ENCODE data around the gene CCL15. TPM values are rescaled to one million over a fixed set of nuclear protein-coding genes. Genes with fewer than 3 reads are reported as not detected.

CCL15 gene
- total and polyA plus RNA-seq, 8 donors = 0.15 to 1.3 (median 0.33) TPM; not detected in 2

DNA sequence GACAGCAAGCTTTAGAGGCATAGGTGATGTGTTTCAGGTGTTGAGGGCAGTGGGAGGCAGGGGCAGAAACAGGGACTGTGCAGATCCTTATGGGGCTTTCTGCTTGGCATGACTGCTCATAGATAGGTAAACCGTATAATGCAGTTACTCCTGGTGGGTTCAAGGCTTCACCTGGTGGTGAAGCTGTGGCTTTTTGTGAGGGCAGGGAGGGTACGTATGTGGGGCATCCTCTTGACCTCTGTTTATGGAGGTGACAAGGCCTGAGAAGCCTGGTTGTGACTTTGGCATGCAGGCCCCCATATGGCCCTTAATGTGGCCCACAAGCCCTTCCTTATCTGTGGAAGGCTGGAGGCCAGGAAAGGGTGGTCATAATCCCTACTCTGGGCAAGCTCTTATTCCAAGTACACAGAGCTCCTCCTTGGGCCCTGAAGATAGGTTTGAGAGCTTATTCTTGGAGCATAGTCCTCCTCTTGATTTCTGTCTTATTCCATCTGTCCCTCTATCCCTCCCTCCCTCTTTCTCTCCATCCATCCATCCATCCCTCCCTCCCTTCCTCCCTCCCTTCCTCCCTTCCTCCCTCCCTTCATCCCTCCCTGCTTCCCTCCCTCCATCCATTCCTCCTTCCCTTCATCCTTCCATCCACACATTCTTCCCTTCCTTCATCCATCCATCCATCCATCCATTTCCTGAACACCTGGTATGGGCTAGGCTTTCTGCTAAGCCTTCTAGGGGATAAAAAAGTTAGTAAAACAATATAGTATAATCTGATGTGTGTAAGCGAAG lies 18.8 kb downstream of the CCL15 start:
- DNase-seq (no peak), ATAC-seq (no peak)
- Histone ChIP-seq H3K27me3 (no peaks in the 10 kb centered on the region), H3K27ac (no peak overlapping the region), H3K9me3 (no peaks in the 10 kb centered on the region), H3K4me1 (no peaks in the 10 kb centered on the region), H3K36me3 (no peaks in the 10 kb centered on the region), H3K4me3 (no peak overlapping the region)
- intact Hi-C loops (cut with DNase I) = no loop called here
- TF ChIP-seq, protein P1, sequence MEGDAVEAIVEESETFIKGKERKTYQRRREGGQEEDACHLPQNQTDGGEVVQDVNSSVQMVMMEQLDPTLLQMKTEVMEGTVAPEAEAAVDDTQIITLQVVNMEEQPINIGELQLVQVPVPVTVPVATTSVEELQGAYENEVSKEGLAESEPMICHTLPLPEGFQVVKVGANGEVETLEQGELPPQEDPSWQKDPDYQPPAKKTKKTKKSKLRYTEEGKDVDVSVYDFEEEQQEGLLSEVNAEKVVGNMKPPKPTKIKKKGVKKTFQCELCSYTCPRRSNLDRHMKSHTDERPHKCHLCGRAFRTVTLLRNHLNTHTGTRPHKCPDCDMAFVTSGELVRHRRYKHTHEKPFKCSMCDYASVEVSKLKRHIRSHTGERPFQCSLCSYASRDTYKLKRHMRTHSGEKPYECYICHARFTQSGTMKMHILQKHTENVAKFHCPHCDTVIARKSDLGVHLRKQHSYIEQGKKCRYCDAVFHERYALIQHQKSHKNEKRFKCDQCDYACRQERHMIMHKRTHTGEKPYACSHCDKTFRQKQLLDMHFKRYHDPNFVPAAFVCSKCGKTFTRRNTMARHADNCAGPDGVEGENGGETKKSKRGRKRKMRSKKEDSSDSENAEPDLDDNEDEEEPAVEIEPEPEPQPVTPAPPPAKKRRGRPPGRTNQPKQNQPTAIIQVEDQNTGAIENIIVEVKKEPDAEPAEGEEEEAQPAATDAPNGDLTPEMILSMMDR (IDR thresholded peaks at IDR 0.05) = no peak

DNA sequence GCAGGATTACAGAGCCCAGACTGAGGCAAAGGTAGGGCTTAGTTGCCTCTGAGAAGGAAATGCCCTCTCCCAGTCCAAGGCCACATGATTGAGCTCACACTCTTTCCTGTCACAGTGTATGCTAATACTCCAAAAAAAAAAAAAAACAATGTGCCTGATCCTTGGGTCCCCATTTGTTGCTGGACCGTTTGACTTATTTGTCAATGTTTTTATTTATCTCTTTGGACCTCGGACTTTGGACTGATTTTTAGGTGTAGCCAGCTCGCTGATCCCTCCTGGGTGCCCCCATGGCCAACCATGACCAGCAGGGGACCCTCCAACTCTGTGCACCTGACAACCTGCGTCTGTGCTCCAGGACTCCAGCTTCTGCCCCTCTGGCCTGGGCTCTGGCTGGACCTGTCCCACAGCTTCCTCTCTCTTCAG lies 19.4 kb downstream of the CCL15 start:
- intact Hi-C loops (cut with DNase I) = no loop called here
- Histone ChIP-seq H3K27ac (no peak overlapping the region), H3K36me3 (no peaks in the 10 kb centered on the region), H3K4me1 (no peaks in the 10 kb centered on the region), H3K9me3 (no peaks in the 10 kb centered on the region), H3K27me3 (no peaks in the 10 kb centered on the region), H3K4me3 (no peak overlapping the region)
- no peak for DNase-seq
- TF ChIP-seq, protein P1 (IDR thresholded peaks at IDR 0.05) = no peak
- no peak for ATAC-seq

DNA sequence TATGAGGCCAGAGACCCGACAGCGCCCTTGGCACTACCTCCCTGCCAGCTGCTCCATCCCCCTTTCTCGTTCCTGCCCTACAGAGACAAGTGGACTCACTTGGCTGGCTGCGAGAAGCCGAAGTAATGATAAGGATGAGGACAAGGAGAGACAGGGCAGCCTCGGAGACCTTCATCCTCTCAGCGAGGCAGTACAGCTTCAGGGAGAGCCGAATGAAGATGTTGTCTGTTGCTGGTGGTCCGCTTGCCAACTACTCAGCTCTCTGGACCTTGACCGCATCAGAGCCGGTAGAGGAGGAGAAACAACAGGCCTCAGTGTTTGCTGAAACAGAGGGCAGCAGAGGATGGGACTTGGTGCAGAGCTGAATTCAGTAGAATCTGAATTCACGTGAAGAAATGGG lies 20.1 kb downstream of the CCL15 start, which contains the start of gene CCL16:
Gene CCL16, minus strand, starts transcription at position 252 of the 400 bp plus-strand sequence. Its CDS starts 77 bp downstream, at position 175.
- Histone ChIP-seq H3K4me3 (no peak within 1 kb of the TSS), H3K4me1 (no peaks in the 10 kb centered on the region), H3K27me3 (no peaks in the 10 kb centered on the region), H3K9me3 (no peaks in the 10 kb centered on the region), H3K36me3 (no peaks in the 10 kb centered on the region), H3K27ac (no peak within 1 kb of the TSS)
- DNase-seq (no peak), ATAC-seq (no peak)
- intact Hi-C loops (cut with DNase I) = no loop called here
- TF ChIP-seq, protein P1 (IDR thresholded peaks at IDR 0.05) = no peak

DNA sequence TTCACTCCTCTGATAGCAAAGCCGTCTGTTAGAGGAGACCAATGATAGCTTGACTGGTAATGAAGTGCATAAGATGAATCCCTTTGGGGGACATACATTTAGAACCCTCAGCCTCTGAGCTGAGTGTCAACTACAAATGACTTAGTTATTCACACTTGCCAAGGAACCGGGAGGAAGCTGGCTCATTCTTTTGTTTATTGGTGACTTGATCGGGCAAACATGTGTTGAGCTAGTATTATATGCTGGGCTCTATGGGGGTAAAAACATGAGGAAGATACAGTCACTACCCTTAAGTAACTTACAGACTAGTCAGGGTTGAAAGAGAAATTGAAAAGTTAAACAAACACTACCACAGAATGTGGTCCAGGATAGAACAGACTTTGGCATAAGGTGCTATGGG lies 23.0 kb downstream of the CCL15 start:
- no peak overlapping the region for H3K27ac ChIP-seq
- DNase-seq = no peak
- no peak for ATAC-seq
- H3K27me3 ChIP-seq = no peaks in the 10 kb centered on the region
- peaks cover 0 to 6% of the 10 kb centered on the region in 2 donors for H3K4me1 ChIP-seq
- TF ChIP-seq, protein P1 (IDR thresholded peaks at IDR 0.05) = no peak
- intact Hi-C loops (cut with DNase I) = loop anchor here in 1 of 2 donors (10.0 kb wide), 1 partner anchor 166 kb away; no protein-coding TSS in a partner anchor
- no peak overlapping the region for H3K4me3 ChIP-seq
- no peaks in the 10 kb centered on the region for H3K36me3 ChIP-seq
- H3K9me3 ChIP-seq = no peaks in the 10 kb centered on the region

DNA sequence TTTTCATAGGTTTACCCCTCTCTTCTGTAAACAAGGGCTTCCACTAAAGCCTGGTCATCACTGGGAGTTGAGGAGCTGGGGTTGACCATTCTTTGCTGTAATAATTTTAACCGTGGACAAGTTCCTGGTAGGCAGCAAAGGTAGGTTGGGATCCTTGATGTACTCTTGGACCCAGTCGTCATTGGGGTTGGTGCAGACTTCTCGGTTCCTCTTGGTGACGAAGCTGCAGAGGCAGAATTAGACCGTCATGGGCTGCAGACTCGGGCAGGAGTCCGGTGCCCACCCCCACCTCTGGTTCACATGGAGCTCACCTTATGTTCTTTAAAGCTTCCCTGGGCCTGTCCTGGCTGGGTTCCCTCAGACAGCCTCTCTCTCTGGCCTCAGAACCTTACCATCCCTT lies 23.8 kb downstream of the CCL15 start:
- no peak for DNase-seq
- no peak for ATAC-seq
- Histone ChIP-seq H3K27me3 (no peaks in the 10 kb centered on the region), H3K4me1 (peaks cover 0 to 6% of the 10 kb centered on the region in 2 donors), H3K27ac (no peak overlapping the region), H3K4me3 (no peak overlapping the region), H3K36me3 (no peaks in the 10 kb centered on the region), H3K9me3 (no peaks in the 10 kb centered on the region)
- TF ChIP-seq, protein P1 (IDR thresholded peaks at IDR 0.05) = no peak
- intact Hi-C loops (cut with DNase I) = loop anchor here in 1 of 2 donors (10.0 kb wide), 1 partner anchor 167 kb away; no protein-coding TSS in a partner anchor
